NOMO-1 (cell line): ENCODE results near the gene PON2.
"Not testable (repeated sequence)": the region's sequence is repeated elsewhere in the genome, so short reads cannot be mapped to it uniquely, and the experiment has no call there.

Experiments
- DNase-seq, 2 experiments: peaks; one replicate each; lab custom pipeline; 2025; ENCODE audit not compliant: unreplicated experiment in 2 of 2; lab: John Stamatoyannopoulos, UW

PON2 gene

GRCh38 chr7:95407751-95408150 lies 27.1 kb downstream of the PON2 start:
- no peak for DNase-seq

DNA sequence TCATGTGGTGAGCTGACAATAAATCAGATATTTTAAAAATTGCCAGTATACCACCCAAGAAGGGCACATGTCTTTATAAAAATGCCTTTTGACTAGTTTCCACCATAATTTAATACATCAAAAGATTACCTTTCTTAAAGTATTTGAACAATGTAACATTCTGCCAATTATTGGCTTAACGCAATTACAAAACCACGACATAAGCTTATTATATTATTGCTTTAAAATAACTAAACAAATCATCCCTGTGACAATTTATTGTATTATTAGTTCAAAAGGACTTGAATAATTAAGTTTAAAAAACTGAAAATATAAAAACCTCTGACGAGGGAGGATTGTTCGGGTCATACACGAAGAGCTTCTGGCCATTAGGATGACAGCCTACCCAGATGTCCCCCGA lies 29.0 kb downstream of the PON2 start:
- DNase-seq, result no peak

GRCh38 chr7:95405208-95405607 lies 29.6 kb downstream of the PON2 start:
- no peak for DNase-seq

GRCh38 chr7:95404316-95404865 lies 30.4 kb downstream of the PON2 start:
- no peak for DNase-seq

DNA sequence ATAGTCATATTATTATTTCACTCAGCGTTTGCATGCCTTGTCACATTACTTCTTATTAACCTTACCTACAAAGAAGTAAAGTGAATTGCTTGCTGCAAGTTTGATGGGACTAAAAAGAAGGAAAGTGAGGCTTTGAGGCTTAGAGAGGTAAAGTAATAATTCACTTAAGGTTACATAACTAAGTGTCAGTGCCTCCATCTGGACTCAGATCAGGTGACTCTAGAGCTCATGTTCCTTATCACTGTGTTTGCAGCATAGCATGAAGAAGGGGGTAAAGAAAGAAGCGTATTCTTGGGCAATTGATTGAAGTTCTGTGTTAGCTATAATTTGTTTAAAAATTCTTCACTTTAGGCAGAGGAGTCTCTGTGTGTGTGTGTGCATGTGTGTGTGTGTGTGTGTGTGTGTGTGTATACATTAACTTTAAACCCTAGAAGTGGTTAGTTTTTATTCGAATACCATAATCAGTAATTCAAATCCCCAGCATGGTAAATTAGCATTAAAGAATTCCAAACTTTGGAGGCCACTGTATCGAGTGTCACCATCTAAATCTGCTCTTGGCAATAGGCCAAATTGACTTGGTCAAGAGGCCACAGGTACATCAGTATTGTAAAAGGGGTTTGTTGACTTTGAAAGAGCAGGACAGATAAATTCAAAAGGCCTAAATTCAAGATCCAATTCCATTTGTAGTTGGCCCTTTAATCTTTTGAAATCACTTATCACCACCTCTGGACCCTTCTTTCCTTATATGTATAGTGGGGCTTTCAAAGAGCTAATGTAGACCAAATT lies 36.5 kb downstream of the PON2 start:
- no peak for DNase-seq

DNA sequence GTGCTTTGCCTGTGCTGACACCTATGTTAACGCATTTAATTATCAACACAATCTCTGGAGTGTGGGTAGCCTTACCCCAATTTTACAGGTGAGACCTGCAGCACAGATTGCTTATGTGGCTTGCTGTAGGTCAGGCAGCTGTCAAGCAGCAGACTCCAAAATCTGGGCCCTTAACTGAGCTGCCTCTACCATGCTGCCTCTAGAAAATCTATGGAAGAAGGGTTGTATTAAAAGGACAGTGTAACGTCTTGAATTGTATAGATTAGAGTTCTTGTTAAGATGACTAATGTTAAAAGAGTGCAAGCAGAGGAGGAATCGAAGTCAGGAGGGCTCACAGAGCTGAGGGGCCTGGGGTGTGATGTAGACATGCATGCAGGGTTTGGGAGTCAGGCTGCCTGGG lies 37.4 kb downstream of the PON2 start:
- no peak for DNase-seq

- no peak for DNase-seq
Observed at GRCh38 chr7:95396136-95397032, 38.4 kb downstream of the PON2 start, which contains the start of gene PON3. Gene PON3 (minus strand): TSS chr7:95396375. CDS start chr7:95396350, 25 bp downstream.

DNA sequence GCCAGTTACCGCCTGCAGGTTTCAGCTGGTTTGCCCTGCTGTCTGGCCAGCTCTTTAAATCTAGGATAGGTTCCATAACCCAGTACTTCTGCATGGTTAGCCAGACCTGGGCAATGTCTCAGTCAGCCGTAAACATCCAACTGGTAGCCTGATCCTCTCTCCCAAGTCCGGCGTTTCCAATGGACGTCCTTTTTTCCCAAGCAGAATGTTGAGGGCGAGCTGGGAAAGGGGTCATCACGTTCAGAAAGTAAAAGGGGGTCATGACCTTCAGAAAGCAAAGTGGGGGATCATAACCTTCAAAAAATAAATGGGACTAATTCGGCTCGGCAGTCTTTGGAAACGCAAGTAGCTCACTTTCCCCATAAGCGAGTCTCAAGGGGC lies 39.1 kb downstream of the PON2 start:
- no peak for DNase-seq

DNA sequence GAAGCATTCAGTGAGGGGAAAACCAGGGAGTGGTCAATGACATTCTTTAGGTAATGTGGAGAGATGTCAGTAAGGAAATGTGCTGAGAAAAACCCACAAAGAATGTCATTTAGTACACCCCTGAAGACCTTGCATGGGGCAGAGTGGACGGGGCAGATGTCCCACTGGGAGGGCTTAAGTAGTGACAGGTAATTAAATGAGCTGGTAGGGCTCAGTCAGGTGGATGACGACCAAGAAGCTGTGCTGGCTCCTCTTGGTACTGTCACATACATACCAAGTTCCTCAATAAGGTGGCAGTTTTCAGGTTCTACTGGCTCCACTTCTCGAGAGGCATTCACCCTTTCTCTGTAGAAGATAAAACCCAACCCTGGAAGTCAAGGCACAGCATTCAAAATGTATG lies 40.5 kb downstream of the PON2 start:
- no peak for DNase-seq

DNA sequence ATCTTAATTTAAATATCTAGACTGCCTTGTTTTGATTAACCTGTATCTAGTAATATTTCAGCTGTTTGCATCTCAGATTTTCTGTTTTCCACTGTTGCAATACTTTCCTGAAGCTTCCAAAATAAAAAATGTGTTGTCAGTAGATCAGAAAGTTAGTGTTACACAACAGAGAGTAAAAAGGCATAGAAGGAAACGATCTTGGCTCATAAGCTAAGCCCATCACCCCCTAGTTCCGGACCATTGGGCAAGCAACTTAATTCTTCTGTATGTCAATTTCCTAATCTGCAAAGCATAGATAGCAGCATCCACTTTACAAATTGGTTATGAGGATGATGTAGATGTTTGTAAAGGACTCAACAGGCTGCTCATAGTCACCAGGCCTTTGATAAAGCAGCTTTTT lies 43.1 kb downstream of the PON2 start:
- peak in 1 of 2 experiments; percentile 43 for DNase-seq

DNA sequence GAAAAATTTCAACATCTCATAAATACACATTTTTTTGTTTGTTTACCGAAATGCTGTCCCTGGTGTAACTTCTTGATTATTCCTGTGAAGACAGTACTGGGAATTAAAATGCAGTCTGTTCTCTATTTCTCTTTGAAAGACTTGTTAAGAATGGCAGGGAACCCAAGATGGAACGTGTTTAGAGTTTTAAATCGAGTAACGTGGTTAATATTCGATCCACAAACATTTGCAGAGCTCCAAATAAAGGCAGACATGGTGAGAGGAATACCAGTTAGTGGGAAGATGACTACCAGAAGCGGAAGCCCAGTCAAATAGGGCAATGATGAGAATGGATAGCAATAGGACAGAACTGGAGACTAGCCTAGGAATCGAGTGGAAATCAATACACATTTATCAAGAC lies 45.3 kb downstream of the PON2 start:
- DNase-seq, result no peak

GRCh38 chr7:95379457-95379856 lies 55.4 kb downstream of the PON2 start:
- DNase-seq, result not testable (repeated sequence)

GRCh38 chr7:95376632-95377400 lies 58.0 kb downstream of the PON2 start:
- DNase-seq, result no peak

DNA sequence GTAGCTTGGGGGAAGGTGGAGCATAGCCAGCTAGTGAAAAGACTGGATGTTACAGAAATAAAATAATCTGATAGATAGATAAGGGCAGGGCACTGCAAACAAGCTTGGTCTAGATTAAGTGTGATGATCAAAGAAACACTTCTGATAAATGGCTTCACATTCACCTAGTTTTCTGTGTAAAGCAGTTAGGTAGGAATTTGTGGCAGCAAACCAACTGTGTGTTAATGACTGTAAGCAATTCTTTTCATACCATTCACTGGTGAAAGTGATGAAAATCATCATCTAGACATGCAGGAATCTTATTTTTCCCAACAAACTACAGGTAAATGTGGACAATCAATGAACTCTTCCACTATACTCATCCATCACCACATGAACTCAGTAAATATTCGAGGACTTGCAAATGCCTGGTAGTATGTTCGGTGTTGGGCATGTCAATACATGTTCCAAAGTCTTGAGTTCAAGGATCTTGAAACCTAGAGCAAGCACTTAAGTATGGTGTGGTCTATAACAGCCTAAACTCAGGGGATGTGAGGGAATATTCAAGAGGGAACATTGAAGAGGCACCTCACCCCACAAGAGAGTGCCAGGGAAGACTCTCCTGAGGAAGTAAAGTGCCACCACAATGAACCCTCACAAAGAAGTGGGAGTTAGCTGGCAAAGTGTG lies 59.1 kb downstream of the PON2 start:
- DNase-seq, result no peak

- DNase-seq, result no peak
Observed at GRCh38 chr7:95373323-95373722, 61.5 kb downstream of the PON2 start.

GRCh38 chr7:95368235-95368634 lies 66.6 kb downstream of the PON2 start:
- DNase-seq, result no peak

DNA sequence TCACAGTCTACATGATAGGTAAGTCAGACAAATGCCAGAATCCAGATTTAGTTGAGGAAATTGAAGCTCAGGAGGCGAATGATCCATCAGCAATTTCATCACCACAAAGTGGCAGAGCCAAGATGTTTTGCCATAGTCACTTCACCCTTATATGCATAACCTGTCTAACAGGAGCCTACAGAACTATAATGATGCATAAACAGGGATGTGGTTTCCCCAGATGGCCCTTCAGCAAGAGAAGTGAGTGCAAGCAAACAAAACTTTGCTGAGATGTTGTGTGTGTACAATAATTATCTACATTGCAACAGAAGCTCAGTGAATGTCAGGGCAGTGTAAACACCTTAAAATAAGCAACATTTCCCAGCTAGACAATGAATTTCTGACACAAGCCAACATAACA lies 67.2 kb downstream of the PON2 start:
- DNase-seq, result no peak

DNA sequence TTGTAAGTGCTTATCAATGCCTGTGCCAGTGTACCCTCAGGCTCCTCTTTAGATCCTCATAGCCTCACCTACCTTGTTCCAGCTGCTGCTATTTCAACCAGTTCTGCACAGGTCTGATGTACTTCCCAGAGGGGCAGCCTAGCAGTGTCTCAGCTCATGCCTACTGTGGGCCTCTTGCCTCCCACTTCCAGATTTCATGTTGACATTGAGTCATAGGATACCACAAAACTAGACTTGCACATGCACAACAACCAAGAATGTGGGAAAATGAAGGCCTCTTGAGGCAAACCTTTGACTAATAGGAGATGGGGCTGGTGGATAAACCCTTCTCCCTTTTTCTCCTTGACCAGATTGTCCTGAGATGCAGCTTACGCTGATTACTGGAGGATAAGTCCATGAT lies 69.7 kb downstream of the PON2 start:
- no peak for DNase-seq

- no peak for DNase-seq
Observed at GRCh38 chr7:95357623-95358022, 77.2 kb downstream of the PON2 start.
